ENCODE results near the gene ARHGAP42.
A peak's percentile ranks its signal among the peaks of the same experiment; 100 is the strongest.

The ARHGAP42 gene

DNA sequence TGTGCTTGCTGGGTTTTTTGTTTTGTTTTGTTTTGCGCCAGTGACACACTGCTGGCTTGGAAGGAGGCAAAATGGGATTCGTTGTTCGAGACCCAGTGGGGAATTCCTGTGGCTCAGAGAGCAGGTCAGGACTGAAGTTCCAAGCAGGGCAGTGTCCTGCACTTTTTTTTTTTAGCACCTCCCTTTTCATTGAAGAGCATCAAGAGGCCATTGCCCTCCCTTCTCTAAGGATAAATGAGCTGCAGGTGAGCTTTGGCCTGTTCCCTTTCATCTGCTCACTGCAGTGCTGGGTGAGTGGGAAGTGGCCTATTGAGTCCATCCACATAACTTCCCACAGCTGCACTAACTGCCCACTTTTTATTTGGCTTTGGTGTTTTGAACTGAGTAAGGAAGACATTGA is 87.8 kb downstream of the ARHGAP42 start:
- no peak overlapping the region for H3K4me3 ChIP-seq (ENCODE audit: low read depth in 1 of 5, low read length in 5 of 5)
- no peak overlapping the region for H3K27ac ChIP-seq (ENCODE audit: low read depth, low read length)
- H3K4me1 ChIP-seq (ENCODE audit: control insufficient read depth in 5 of 5, insufficient read depth in 5 of 5, low read length in 5 of 5): peaks cover 0 to 3% (median 0%) of the 10 kb centered on the region in 5 donors
- H3K27me3 ChIP-seq (ENCODE audit: control insufficient read depth in 5 of 5, insufficient read depth in 4 of 5, low read length in 5 of 5): no peaks in the 10 kb centered on the region
- H3K36me3 ChIP-seq (ENCODE audit: control insufficient read depth in 5 of 5, insufficient read depth in 5 of 5, low read length in 5 of 5): peaks cover 3 to 14% (median 7%) of the 10 kb centered on the region in 5 donors
- H3K9ac ChIP-seq (ENCODE audit: low read length in 5 of 5): no peak overlapping the region
- H3K9me3 ChIP-seq (ENCODE audit: control insufficient read depth in 5 of 5, low read length in 5 of 5): no peaks in the 10 kb centered on the region

DNA sequence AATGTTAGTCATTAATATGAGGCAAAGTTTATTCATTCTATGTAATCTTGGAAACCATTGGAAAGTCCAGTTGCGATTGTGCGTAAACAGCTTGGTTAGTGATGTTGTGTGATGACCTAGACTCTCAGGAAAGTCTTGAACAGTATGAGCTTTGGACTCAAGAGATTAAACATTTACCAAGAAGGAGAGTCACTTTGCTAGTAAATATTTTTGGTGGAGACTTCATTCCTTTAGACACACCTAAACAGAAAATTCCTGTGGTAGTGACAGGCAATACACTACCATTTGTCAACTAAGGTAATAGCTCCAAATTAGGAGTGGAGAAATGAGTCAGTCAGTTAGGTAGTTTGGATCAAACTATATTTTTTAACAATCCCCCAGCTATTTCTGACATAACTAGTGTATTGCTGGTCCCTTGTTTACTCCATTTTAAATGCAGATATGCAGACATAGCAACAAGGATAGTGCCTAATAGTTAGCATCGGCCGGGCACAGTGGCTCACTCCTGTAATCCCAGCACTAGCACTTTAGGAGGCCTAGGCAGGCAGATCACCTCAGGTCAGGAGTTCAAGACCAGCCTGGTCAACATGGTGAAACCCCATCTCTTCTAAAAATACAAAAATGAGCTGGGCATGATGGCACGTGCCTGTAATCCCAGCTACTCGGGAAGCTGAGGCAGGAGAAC is 89.3 kb downstream of the ARHGAP42 start:
- no peaks in the 10 kb centered on the region for H3K27me3 ChIP-seq (ENCODE audit: control insufficient read depth in 5 of 5, insufficient read depth in 4 of 5, low read length in 5 of 5)
- H3K9me3 ChIP-seq (ENCODE audit: control insufficient read depth in 5 of 5, low read length in 5 of 5): no peaks in the 10 kb centered on the region
- H3K4me3 ChIP-seq (ENCODE audit: low read depth in 1 of 5, low read length in 5 of 5): no peak overlapping the region
- H3K9ac ChIP-seq (ENCODE audit: low read length in 5 of 5): no peak overlapping the region
- H3K4me1 ChIP-seq (ENCODE audit: control insufficient read depth in 5 of 5, insufficient read depth in 5 of 5, low read length in 5 of 5): peaks cover 0 to 3% (median 0%) of the 10 kb centered on the region in 5 donors
- no peak overlapping the region for H3K27ac ChIP-seq (ENCODE audit: low read depth, low read length)
- H3K36me3 ChIP-seq (ENCODE audit: control insufficient read depth in 5 of 5, insufficient read depth in 5 of 5, low read length in 5 of 5): peaks cover 3 to 14% (median 7%) of the 10 kb centered on the region in 5 donors

DNA sequence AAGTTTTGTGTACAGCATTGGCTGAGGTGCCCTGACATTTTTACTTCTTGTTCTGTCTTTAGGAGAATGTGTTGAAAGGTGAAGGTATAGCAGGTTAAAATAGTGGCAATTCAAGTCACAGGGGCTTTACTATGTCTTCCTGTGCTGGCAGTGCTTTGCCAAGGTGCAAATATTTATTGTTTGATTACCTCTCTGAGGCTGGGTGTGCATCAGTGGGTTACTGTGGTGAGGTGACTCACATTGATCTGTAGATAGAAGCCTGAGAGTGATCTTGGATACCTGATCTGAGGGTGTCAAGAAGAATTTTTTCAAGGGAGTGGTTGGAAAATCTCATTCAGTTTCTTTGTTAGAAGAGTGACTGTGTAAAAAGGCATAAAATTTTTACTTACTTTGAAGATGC is 90.0 kb downstream of the ARHGAP42 start:
- no peak overlapping the region for H3K9ac ChIP-seq (ENCODE audit: low read length in 5 of 5)

DNA sequence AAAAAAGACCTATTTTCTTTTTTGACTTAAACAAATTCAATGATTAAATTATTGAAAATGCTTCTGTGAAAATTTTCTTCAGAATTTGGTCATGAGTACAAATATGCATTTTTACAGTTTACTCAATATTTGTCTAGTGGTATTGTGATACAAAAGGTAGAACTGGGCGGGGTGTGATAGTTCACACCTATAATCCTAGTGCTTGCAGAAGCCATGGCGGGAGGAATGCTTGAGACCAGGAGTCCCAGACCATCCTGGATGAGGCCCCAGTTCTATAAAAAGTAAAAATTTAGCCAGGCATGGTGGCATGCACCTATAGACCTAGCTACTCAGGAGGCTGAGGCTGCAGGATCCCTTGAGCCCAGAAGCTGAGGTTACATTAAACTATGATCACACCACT is 90.6 kb downstream of the ARHGAP42 start:
- no peak overlapping the region for H3K9ac ChIP-seq (ENCODE audit: low read length in 5 of 5)
- H3K36me3 ChIP-seq (ENCODE audit: control insufficient read depth in 5 of 5, insufficient read depth in 5 of 5, low read length in 5 of 5): peaks cover 0 to 6% (median 3%) of the 10 kb centered on the region in 5 donors
- no peak overlapping the region for H3K27ac ChIP-seq (ENCODE audit: low read depth, low read length)
- no peaks in the 10 kb centered on the region for H3K9me3 ChIP-seq (ENCODE audit: control insufficient read depth in 5 of 5, low read length in 5 of 5)
- no peaks in the 10 kb centered on the region for H3K27me3 ChIP-seq (ENCODE audit: control insufficient read depth in 5 of 5, insufficient read depth in 4 of 5, low read length in 5 of 5)
- H3K4me1 ChIP-seq (ENCODE audit: control insufficient read depth in 5 of 5, insufficient read depth in 5 of 5, low read length in 5 of 5): peaks cover 0 to 3% (median 0%) of the 10 kb centered on the region in 5 donors
- no peak overlapping the region for H3K4me3 ChIP-seq (ENCODE audit: low read depth in 1 of 5, low read length in 5 of 5)

More for the DNA sequence above, 90.0 kb downstream of the ARHGAP42 start:
- Histone ChIP-seq H3K9me3 (ENCODE audit: control insufficient read depth in 5 of 5, low read length in 5 of 5) (no peaks in the 10 kb centered on the region), H3K4me3 (ENCODE audit: low read depth in 1 of 5, low read length in 5 of 5) (no peak overlapping the region), H3K36me3 (ENCODE audit: control insufficient read depth in 5 of 5, insufficient read depth in 5 of 5, low read length in 5 of 5) (peaks cover 0 to 10% (median 4%) of the 10 kb centered on the region in 5 donors), H3K27ac (ENCODE audit: low read depth, low read length) (no peak overlapping the region), H3K27me3 (ENCODE audit: control insufficient read depth in 5 of 5, insufficient read depth in 4 of 5, low read length in 5 of 5) (no peaks in the 10 kb centered on the region), H3K4me1 (ENCODE audit: control insufficient read depth in 5 of 5, insufficient read depth in 5 of 5, low read length in 5 of 5) (peaks cover 0 to 3% (median 0%) of the 10 kb centered on the region in 5 donors)

DNA sequence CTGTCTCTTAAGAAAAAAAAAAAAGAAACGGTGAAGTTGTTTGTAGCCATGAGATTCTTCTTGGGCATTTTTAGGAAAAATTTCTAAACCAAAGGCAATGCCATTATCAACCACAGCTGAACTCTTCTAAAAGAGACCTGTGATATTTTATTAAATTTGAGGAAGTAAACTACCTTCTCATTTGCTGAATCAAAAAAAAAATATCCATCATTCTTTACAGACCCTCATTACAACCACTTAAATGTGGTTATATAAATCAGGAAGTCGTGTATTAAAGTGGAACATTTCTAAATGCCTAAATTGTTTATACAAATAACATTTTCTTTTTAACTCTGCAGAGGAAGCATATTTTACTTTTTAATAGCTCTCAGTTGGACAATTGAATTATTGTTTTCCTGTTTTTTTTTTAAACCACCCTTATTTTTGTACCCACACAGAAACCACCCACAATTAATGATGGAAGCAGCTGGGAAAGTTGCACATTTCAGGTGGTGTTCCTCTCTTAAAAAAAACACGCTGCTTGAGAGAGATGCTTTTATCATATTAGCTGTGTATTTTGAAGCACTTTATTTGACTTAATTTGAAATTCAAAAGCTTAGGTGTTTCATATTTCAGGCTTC is 91.2 kb downstream of the ARHGAP42 start:
- H3K27me3 ChIP-seq (ENCODE audit: control insufficient read depth in 5 of 5, insufficient read depth in 4 of 5, low read length in 5 of 5): no peaks in the 10 kb centered on the region
- H3K9me3 ChIP-seq (ENCODE audit: control insufficient read depth in 5 of 5, low read length in 5 of 5): no peaks in the 10 kb centered on the region
- H3K4me3 ChIP-seq (ENCODE audit: low read depth in 1 of 5, low read length in 5 of 5): no peak overlapping the region
- H3K9ac ChIP-seq (ENCODE audit: low read length in 5 of 5): no peak overlapping the region
- H3K36me3 ChIP-seq (ENCODE audit: control insufficient read depth in 5 of 5, insufficient read depth in 5 of 5, low read length in 5 of 5): peaks cover 0 to 6% (median 3%) of the 10 kb centered on the region in 5 donors
- H3K27ac ChIP-seq (ENCODE audit: low read depth, low read length): no peak overlapping the region
- peaks cover 0 to 3% (median 0%) of the 10 kb centered on the region in 5 donors for H3K4me1 ChIP-seq (ENCODE audit: control insufficient read depth in 5 of 5, insufficient read depth in 5 of 5, low read length in 5 of 5)

DNA sequence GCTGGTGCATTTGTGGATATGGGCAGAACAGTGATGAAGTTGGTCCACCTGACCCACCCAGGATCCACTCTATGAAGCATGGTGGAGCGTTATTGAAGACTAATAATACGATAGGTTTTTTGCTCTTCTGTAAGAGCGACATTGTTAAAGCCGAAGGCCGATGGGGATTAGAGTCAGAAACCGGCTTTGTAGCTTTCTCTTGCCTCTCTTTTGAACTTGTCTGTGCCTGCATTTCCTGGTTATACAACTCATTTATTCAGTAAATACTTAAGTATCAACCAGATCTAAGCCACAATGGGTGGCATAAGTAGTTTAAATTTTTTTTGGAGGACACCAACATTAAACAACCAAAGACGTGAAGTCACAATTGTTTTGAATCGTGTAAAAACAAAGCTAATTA is 93.4 kb downstream of the ARHGAP42 start:
- H3K4me1 ChIP-seq (ENCODE audit: control insufficient read depth in 5 of 5, insufficient read depth in 5 of 5, low read length in 5 of 5): peaks cover 0 to 3% (median 0%) of the 10 kb centered on the region in 5 donors
- H3K27me3 ChIP-seq (ENCODE audit: control insufficient read depth in 5 of 5, insufficient read depth in 4 of 5, low read length in 5 of 5): no peaks in the 10 kb centered on the region
- no peak overlapping the region for H3K27ac ChIP-seq (ENCODE audit: low read depth, low read length)
- H3K4me3 ChIP-seq (ENCODE audit: low read depth in 1 of 5, low read length in 5 of 5): no peak overlapping the region
- no peak overlapping the region for H3K9ac ChIP-seq (ENCODE audit: low read length in 5 of 5)
- H3K9me3 ChIP-seq (ENCODE audit: control insufficient read depth in 5 of 5, low read length in 5 of 5): no peaks in the 10 kb centered on the region
- no peaks in the 10 kb centered on the region for H3K36me3 ChIP-seq (ENCODE audit: control insufficient read depth in 5 of 5, insufficient read depth in 5 of 5, low read length in 5 of 5)

DNA sequence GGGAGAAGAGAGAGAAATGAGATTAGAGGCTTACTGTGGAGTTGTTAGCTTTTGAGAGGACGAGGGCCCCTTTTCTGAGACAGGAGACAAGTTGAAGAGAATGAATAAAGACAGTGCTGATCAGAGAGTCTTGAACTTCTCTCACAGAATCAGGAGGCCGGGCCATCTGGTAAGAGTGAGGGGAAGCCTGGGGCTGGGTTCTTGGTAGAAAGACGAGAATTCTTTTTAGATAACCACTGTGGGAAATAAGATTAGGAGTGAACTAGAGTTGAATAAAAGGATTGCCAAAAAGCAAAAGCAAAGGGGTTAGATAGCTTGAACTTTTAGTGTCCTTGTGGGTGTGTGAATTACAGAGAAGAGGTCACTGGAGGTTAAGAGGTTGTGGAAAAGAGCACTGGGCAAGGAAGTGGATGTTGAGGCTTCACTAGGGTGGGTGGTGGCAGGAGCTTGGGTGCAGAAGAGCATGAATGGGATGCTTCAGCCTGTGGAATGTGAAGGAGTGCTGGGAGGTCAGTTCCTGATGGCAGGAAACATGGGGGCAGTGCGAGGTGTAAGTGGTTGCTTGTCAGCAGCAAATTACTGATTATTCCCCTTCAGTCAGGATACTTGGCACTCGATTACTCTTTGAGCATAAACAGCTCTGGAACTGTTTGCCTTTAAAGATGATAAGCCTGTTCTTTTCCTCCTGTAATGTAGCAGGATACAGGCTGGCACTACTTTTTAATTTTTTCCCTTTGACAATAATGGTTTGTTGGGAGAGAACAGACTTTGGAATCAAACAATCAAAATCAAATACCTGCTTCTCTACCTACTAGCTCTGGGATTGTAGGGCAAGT is 98.3 kb downstream of the ARHGAP42 start:
- Histone ChIP-seq H3K27me3 (ENCODE audit: control insufficient read depth in 5 of 5, insufficient read depth in 4 of 5, low read length in 5 of 5) (no peaks in the 10 kb centered on the region), H3K4me1 (ENCODE audit: control insufficient read depth in 5 of 5, insufficient read depth in 5 of 5, low read length in 5 of 5) (peaks cover 0 to 11% (median 0%) of the 10 kb centered on the region in 5 donors), H3K4me3 (ENCODE audit: low read depth in 1 of 5, low read length in 5 of 5) (no peak overlapping the region), H3K36me3 (ENCODE audit: control insufficient read depth in 5 of 5, insufficient read depth in 5 of 5, low read length in 5 of 5) (no peaks in the 10 kb centered on the region), H3K9ac (ENCODE audit: low read length in 5 of 5) (no peak overlapping the region), H3K27ac (ENCODE audit: low read depth, low read length) (no peak overlapping the region), H3K9me3 (ENCODE audit: control insufficient read depth in 5 of 5, low read length in 5 of 5) (no peaks in the 10 kb centered on the region)

DNA sequence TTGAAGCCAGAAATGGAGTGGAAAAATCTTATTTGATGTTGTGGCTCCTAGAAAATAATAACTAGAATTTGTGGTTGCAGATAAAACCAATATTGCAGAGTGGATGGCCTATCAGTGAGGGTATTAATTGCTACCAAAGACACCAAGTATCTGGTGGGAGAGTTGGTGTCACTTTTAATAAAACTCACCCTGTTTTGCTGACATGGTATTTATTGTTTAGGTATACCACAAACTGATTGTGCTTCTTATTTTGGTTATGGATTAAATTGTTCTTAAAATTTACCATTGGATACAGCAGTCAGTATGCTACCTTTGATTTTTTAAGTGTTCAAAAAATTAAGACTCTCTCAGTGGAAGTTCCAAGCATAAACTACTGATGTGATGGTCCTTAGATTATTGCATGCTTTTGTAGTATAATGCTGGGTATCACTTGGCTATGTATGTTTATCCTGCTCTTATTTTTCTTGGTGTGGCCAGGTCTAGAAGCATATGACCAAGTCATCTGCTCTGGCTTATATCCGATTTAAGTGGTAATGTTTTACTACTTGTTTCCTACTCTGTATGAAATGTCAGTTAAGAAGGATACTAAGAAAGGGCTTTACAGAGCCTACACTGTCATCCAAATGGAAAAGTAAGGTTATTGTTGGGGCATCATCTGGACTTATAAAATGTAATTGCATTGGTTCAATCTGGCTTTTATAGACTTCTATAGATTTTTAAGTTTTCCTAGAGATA is 101.6 kb downstream of the ARHGAP42 start:
- Histone ChIP-seq H3K27ac (ENCODE audit: low read depth, low read length) (peak overlapping the region; percentile 4), H3K4me3 (ENCODE audit: low read depth in 1 of 5, low read length in 5 of 5) (no peak overlapping the region), H3K9ac (ENCODE audit: low read length in 5 of 5) (no peak overlapping the region), H3K4me1 (ENCODE audit: control insufficient read depth in 5 of 5, insufficient read depth in 5 of 5, low read length in 5 of 5) (peaks cover 0 to 11% (median 5%) of the 10 kb centered on the region in 5 donors), H3K27me3 (ENCODE audit: control insufficient read depth in 5 of 5, insufficient read depth in 4 of 5, low read length in 5 of 5) (no peaks in the 10 kb centered on the region), H3K36me3 (ENCODE audit: control insufficient read depth in 5 of 5, insufficient read depth in 5 of 5, low read length in 5 of 5) (no peaks in the 10 kb centered on the region), H3K9me3 (ENCODE audit: control insufficient read depth in 5 of 5, low read length in 5 of 5) (no peaks in the 10 kb centered on the region)

DNA sequence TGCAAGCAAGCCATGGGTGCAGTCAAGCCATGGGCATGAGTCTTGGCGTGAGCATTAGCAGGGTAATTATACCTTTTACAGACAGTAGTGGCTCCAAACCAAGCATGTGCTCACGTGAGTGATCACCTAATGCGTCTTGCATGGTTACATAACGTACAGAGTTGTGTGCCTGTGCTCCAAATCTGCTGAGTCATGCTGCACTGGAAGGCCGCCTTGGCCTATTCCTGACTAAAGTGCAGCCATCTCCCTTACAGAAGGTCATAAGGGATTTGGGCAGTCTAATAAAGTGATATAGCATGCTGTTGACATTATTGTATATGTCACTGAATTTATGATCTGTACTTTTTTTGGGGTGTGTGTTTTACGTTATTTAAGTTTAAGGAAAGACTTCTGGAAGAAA is 102.4 kb downstream of the ARHGAP42 start:
- no peaks in the 10 kb centered on the region for H3K27me3 ChIP-seq (ENCODE audit: control insufficient read depth in 5 of 5, insufficient read depth in 4 of 5, low read length in 5 of 5)
- H3K9ac ChIP-seq (ENCODE audit: low read length in 5 of 5): no peak overlapping the region
- H3K4me1 ChIP-seq (ENCODE audit: control insufficient read depth in 5 of 5, insufficient read depth in 5 of 5, low read length in 5 of 5): peaks cover 0 to 15% (median 5%) of the 10 kb centered on the region in 5 donors
- H3K36me3 ChIP-seq (ENCODE audit: control insufficient read depth in 5 of 5, insufficient read depth in 5 of 5, low read length in 5 of 5): no peaks in the 10 kb centered on the region
- H3K4me3 ChIP-seq (ENCODE audit: low read depth in 1 of 5, low read length in 5 of 5): no peak overlapping the region
- H3K27ac ChIP-seq (ENCODE audit: low read depth, low read length): peak overlapping the region; percentile 4
- H3K9me3 ChIP-seq (ENCODE audit: control insufficient read depth in 5 of 5, low read length in 5 of 5): no peaks in the 10 kb centered on the region
